Activated CD4-positive, alpha-beta T cell treated with anti-CD3 and anti-CD28 coated beads, Interleukin-10, Interleukin-2, amounts not matched to agents 100 ng/mL and 50 ng/mL, durations not matched to agents 16 hours and 8 hours (primary cell): ENCODE results near the gene DNAJC21.

Source experiments
- DNase-seq: peaks from one replicate; pipeline ENCODE4 v3.0.0-alpha.2; 2020

DNAJC21 gene

GRCh38 chr5:34982823-34983222, 53.5 kb downstream of the DNAJC21 start:
- no peak for DNase-seq

- DNase-seq, result no peak
These were observed 57.6 kb downstream of the DNAJC21 start for GRCh38 chr5:34986965-34987364.

- no peak for DNase-seq
These were observed 62.3 kb downstream of the DNAJC21 start for GRCh38 chr5:34991486-34992238.

- no peak for DNase-seq
These were observed 64.6 kb downstream of the DNAJC21 start for GRCh38 chr5:34993951-34994350.

- DNase-seq, result no peak
These were observed 66.9 kb downstream of the DNAJC21 start for GRCh38 chr5:34996261-34996660.

- DNase-seq, result no peak
These were observed 68.9 kb downstream of the DNAJC21 start for GRCh38 chr5:34998058-34998789.

- DNase-seq, result no peak
These were observed 72.5 kb downstream of the DNAJC21 start for GRCh38 chr5:35001842-35002241.

- no peak for DNase-seq
These were observed 73.1 kb downstream of the DNAJC21 start for GRCh38 chr5:35002459-35002858.

- DNase-seq, result peak; percentile 63
These were observed 73.9 kb downstream of the DNAJC21 start for GRCh38 chr5:35003018-35003957.

- no peak for DNase-seq
These were observed 74.8 kb downstream of the DNAJC21 start for GRCh38 chr5:35004200-35004599.

- no peak for DNase-seq
These were observed 75.4 kb downstream of the DNAJC21 start for GRCh38 chr5:35004771-35005170.
